Suprapubic skin (tissue), 4 donors: ENCODE results near the gene MB21D2.

Experiments used
- CTCF ChIP-seq, 2 donors: fragments of 200-600 bp in 1 of 2; fragments of 450-650 bp in 1 of 2; sonication (generic) in 1 of 2; IDR thresholded peaks; one replicate each; pipeline ENCODE4 v1.5.1; 2016 to 2019; ENCODE audit warnings: antibody characterized with exemption in 2 of 2, mild to moderate bottlenecking in 1 of 2, moderate library complexity in 1 of 2
- POLR2A ChIP-seq, 2 donors: fragments of 450-650 bp; IDR thresholded peaks; one replicate each; pipeline ENCODE4 v1.6.1; 2017; ENCODE audit warnings: antibody characterized with exemption in 2 of 2, mild to moderate bottlenecking in 2 of 2, moderate library complexity in 2 of 2
- POLR2AphosphoS5 ChIP-seq, 3 donors: sonication (generic); formaldehyde crosslinking; IDR thresholded peaks; one replicate each; pipeline ENCODE4 v1.6.1; 2017; ENCODE audit warnings: antibody characterized with exemption in 3 of 3

GRCh38 chr3:192929755-192930547 lies 12.3 kb upstream of the MB21D2 start:
- no peak for TF ChIP-seq CTCF (IDR thresholded peaks at IDR 0.05)
- TF ChIP-seq POLR2A (IDR thresholded peaks at IDR 0.05), result no peak
- TF ChIP-seq POLR2AphosphoS5 (IDR thresholded peaks at IDR 0.05), result no peak
